Mucosa of descending colon (tissue), 3 donors: ENCODE data around the gene PTMA. TPM values are rescaled to one million over a fixed set of nuclear protein-coding genes. Genes with fewer than 3 reads are reported as not detected.

Experiments used
- ATAC-seq: fragments of 200-7000 bp; cut with Tn5 transposase; one replicate; pipeline ENCODE4 v1.9.1; 2020; ENCODE audit warnings: mild to moderate bottlenecking, moderate library complexity
- DNase-seq, 3 donors: peaks; one replicate each; pipeline ENCODE4 v3.0.0-alpha.2; 2020
- H3K36me3 ChIP-seq: fragments of 200-600 bp; one replicate; pipeline ENCODE4 v1.8.0; 2021; ENCODE audit warnings: low read depth, mild to moderate bottlenecking
- H3K4me1 ChIP-seq: fragments of 200-600 bp; one replicate; pipeline ENCODE4 v1.8.0; 2021; ENCODE audit warnings: low read depth, mild to moderate bottlenecking
- H3K4me3 ChIP-seq: fragments of 200-600 bp; one replicate; pipeline ENCODE4 v1.8.0; 2021; ENCODE audit warnings: mild to moderate bottlenecking
- H3K9me3 ChIP-seq: fragments of 200-600 bp; one replicate; pipeline ENCODE4 v1.8.0; 2021; ENCODE audit warnings: mild to moderate bottlenecking
- CTCF ChIP-seq: fragments of 200-600 bp; IDR thresholded peaks from one replicate; pipeline ENCODE4 v1.8.0; 2022; ENCODE audit warnings: antibody characterized with exemption, mild to moderate bottlenecking
- intact Hi-C, 2 donors: fragments of 100-400 bp; cut with DNase I in 1 of 2; cut with micrococcal nuclease in 1 of 2; formaldehyde crosslinking; loops; one replicate each; pipeline versions ENCODE4 v1.11.0 to v1.11.1; 2022; cut with DNase I, micrococcal nuclease
- total RNA-seq, 3 donors: library from RNA; stranded (reverse); fragmentation: NEBNext Ultra II Directional in 2 of 3; extraction: Animal tissue kit (Norgen Biotek cat#: 25700) in 2 of 3; gene quantifications; one replicate each; pipeline versions ENCODE4 v1.2.1 to v1.2.4, GENCODE V29; 2021 to 2023
- donor health status: DM: no; HTN: no; CAD: no; lungs with moderate emphysema.
- donor health status: DM: no; HTN: no; CAD: no.
- donor health status: DM: no; HTN: yes; CAD: no.

The PTMA gene
- total RNA-seq, 3 donors from 2014 or later, result 838 to 1,158 (median 963) TPM

- DNase-seq, result peak; percentile 97 to 98 (median 98)
- Histone ChIP-seq H3K4me3 (peak overlapping the region; percentile 74), H3K36me3 (peaks cover 5% of the 10 kb centered on the region), H3K9me3 (no peaks in the 10 kb centered on the region), H3K4me1 (peaks cover 14% of the 10 kb centered on the region)
- peak; percentile 65 for ATAC-seq
- TF ChIP-seq CTCF, result peak; percentile 83
- intact Hi-C loops, result no loop called here
These were observed 1.3 kb upstream of the PTMA start for GRCh38 chr2:231706731-231707624.

GRCh38 chr2:231707625-231707926 lies 749 bp upstream of the PTMA start:
- no peak for TF ChIP-seq CTCF
- peak in 1 of 3 donors; percentile 77 for DNase-seq

GRCh38 chr2:231708773-231709635 lies 679 bp downstream of the PTMA start:
- Histone ChIP-seq H3K9me3 (no peaks in the 10 kb centered on the region), H3K4me3 (peak overlapping the region; percentile 100), H3K36me3 (peaks cover 5% of the 10 kb centered on the region), H3K4me1 (peaks cover 23% of the 10 kb centered on the region)
- no peak for TF ChIP-seq CTCF
- DNase-seq (peak; percentile 57 to 82 (median 75)), ATAC-seq (no peak)
- intact Hi-C loops, result no loop called here

More at GRCh38 chr2:231707625-231707926, 749 bp upstream of the PTMA start:
- intact Hi-C loops, result no loop called here
- no peak for ATAC-seq
- H3K9me3 ChIP-seq, result no peaks in the 10 kb centered on the region
- peaks cover 20% of the 10 kb centered on the region for H3K4me1 ChIP-seq
- peaks cover 5% of the 10 kb centered on the region for H3K36me3 ChIP-seq
- H3K4me3 ChIP-seq, result peak overlapping the region; percentile 21

GRCh38 chr2:231709636-231709980 lies 1.3 kb downstream of the PTMA start:
- intact Hi-C loops, result no loop called here
- Histone ChIP-seq H3K4me1 (peaks cover 25% of the 10 kb centered on the region), H3K4me3 (peak overlapping the region; percentile 100), H3K9me3 (no peaks in the 10 kb centered on the region), H3K36me3 (peaks cover 5% of the 10 kb centered on the region)
- ATAC-seq (no peak), DNase-seq (peak; percentile 59 to 79 (median 72))
- no peak for TF ChIP-seq CTCF

GRCh38 chr2:231709981-231710798 lies 1.9 kb downstream of the PTMA start:
- peak; percentile 42 for ATAC-seq
- intact Hi-C loops, result loop anchor here in 1 of 2 donors (2.0 kb wide), 1 partner anchor 97 kb away; no protein-coding TSS in a partner anchor
- peaks cover 26% of the 10 kb centered on the region for H3K4me1 ChIP-seq

More at GRCh38 chr2:231709981-231710798, 1.9 kb downstream of the PTMA start:
- TF ChIP-seq CTCF, result peak; percentile 95
- no peaks in the 10 kb centered on the region for H3K9me3 ChIP-seq
- DNase-seq, result peak; percentile 86 to 96 (median 90)
- H3K36me3 ChIP-seq, result peaks cover 5% of the 10 kb centered on the region
- H3K4me3 ChIP-seq, result peak overlapping the region; percentile 100
